GM18505 (cell line): ENCODE results near the gene ATXN7.

ENCODE experiments used
- ATAC-seq: cut with Tn5 transposase; IDR thresholded peaks from one replicate; pipeline ENCODE4 v1.9.1; 2021; ENCODE audit not compliant: unreplicated experiment
- POLR2A ChIP-seq: IDR thresholded peaks from 4 replicates; pipeline ENCODE4 v1.6.1; 2011; ENCODE audit warnings: borderline replicate concordance; ENCODE audit not compliant: insufficient read depth, insufficient read length; ENCODE audit errors: extremely low read depth

Gene ATXN7

GRCh38 chr3:63937661-63938651 is 74.3 kb downstream of the ATXN7 start:
- ATAC-seq, result peak; percentile 61
- no peak for TF ChIP-seq POLR2A

GRCh38 chr3:63940389-63940757 is 76.7 kb downstream of the ATXN7 start:
- no peak for TF ChIP-seq POLR2A
- no peak for ATAC-seq

- TF ChIP-seq POLR2A, result no peak
- ATAC-seq, result no peak
Measured at GRCh38 chr3:63942528-63942927, 78.9 kb downstream of the ATXN7 start.

- no peak for TF ChIP-seq POLR2A
- ATAC-seq, result no peak
Measured at GRCh38 chr3:63943678-63944077, 80.0 kb downstream of the ATXN7 start.

GRCh38 chr3:63945558-63946096 is 82.0 kb downstream of the ATXN7 start:
- no peak for TF ChIP-seq POLR2A
- ATAC-seq, result no peak

- TF ChIP-seq POLR2A, result no peak
- ATAC-seq, result no peak
Measured at GRCh38 chr3:63946753-63947152, 83.1 kb downstream of the ATXN7 start.

- no peak for TF ChIP-seq POLR2A
- ATAC-seq, result no peak
Measured at GRCh38 chr3:63947594-63947993, 83.9 kb downstream of the ATXN7 start.

- TF ChIP-seq POLR2A, result no peak
- no peak for ATAC-seq
Measured at GRCh38 chr3:63949005-63949404, 85.3 kb downstream of the ATXN7 start.

GRCh38 chr3:63950698-63951097 is 87.0 kb downstream of the ATXN7 start:
- ATAC-seq, result no peak
- no peak for TF ChIP-seq POLR2A

- TF ChIP-seq POLR2A, result no peak
- ATAC-seq, result no peak
Measured at GRCh38 chr3:63951492-63952247, 88.0 kb downstream of the ATXN7 start.

- no peak for ATAC-seq
- no peak for TF ChIP-seq POLR2A
Measured at GRCh38 chr3:63952248-63952594, 88.6 kb downstream of the ATXN7 start.

- no peak for TF ChIP-seq POLR2A
- ATAC-seq, result no peak
Measured at GRCh38 chr3:63954182-63954581, 90.5 kb downstream of the ATXN7 start.

GRCh38 chr3:63955036-63955650 is 91.5 kb downstream of the ATXN7 start:
- TF ChIP-seq POLR2A, result no peak
- no peak for ATAC-seq

GRCh38 chr3:63955830-63956545 is 92.3 kb downstream of the ATXN7 start:
- no peak for TF ChIP-seq POLR2A
- no peak for ATAC-seq

- no peak for ATAC-seq
- TF ChIP-seq POLR2A, result no peak
Measured at GRCh38 chr3:63959146-63959545, 95.5 kb downstream of the ATXN7 start.
